ENCODE data around the gene MDH1B. TPM values are rescaled to one million over a fixed set of nuclear protein-coding genes. Genes with fewer than 3 reads are reported as not detected.

MDH1B gene
- total RNA-seq, 6 experiments from 2014 or later: 0.11 to 0.32 (median 0.18) TPM; not detected in 2

GRCh38 chr2:206780671-206781070 lies 15.5 kb upstream of the MDH1B start:
- DNase-seq (no peak), ATAC-seq (no peak)
- peaks cover 0 to 5% (median 1%) of the 10 kb centered on the region in 4 donors for H3K9me3 ChIP-seq
- no peak overlapping the region for H3K27ac ChIP-seq
- intact Hi-C loops (cut with DNase I): no loop called here
- 100% methylated on average over 2 of the region's 2 CpGs for WGBS (ENCODE audit: insufficient coverage, low coverage, low lambda C conversion rate, missing lambda C conversion rate)
- H3K4me1 ChIP-seq: no peaks in the 10 kb centered on the region
- no peaks in the 10 kb centered on the region for H3K27me3 ChIP-seq
- H3K4me3 ChIP-seq: no peak overlapping the region
- peaks cover 0 to 44% (median under 1%) of the 10 kb centered on the region in 4 donors for H3K36me3 ChIP-seq
- no peak for TF ChIP-seq POLR2A (IDR thresholded peaks at IDR 0.05)
- no peak for TF ChIP-seq CTCF (IDR thresholded peaks at IDR 0.05)

- Histone ChIP-seq H3K36me3 (peaks cover 0 to 43% (median 13%) of the 10 kb centered on the region in 4 donors), H3K27ac (no peak overlapping the region), H3K4me1 (no peaks in the 10 kb centered on the region), H3K9me3 (peaks cover 0 to 5% (median 1%) of the 10 kb centered on the region in 4 donors), H3K4me3 (no peak overlapping the region), H3K27me3 (no peaks in the 10 kb centered on the region)
- no peak for ATAC-seq
- TF ChIP-seq POLR2A (IDR thresholded peaks at IDR 0.05): no peak
- no peak for TF ChIP-seq CTCF (IDR thresholded peaks at IDR 0.05)
- intact Hi-C loops (cut with DNase I): no loop called here
- DNase-seq: no peak
Measured at GRCh38 chr2:206776432-206776831, 11.3 kb upstream of the MDH1B start.

GRCh38 chr2:206774871-206775270 lies 9.7 kb upstream of the MDH1B start:
- H3K9me3 ChIP-seq: peaks cover 0 to 5% (median 1%) of the 10 kb centered on the region in 4 donors
- no peak for ATAC-seq
- no peak overlapping the region for H3K4me3 ChIP-seq
- WGBS (ENCODE audit: insufficient coverage, low coverage, low lambda C conversion rate, missing lambda C conversion rate): 91% methylated on average over 1 of the region's 1 CpG
- H3K36me3 ChIP-seq: peaks cover 0 to 56% (median 15%) of the 10 kb centered on the region in 4 donors
- DNase-seq: no peak
- H3K27me3 ChIP-seq: no peaks in the 10 kb centered on the region
- TF ChIP-seq CTCF (IDR thresholded peaks at IDR 0.05) (no peak), POLR2A (IDR thresholded peaks at IDR 0.05) (no peak)
- no peaks in the 10 kb centered on the region for H3K4me1 ChIP-seq
- no peak overlapping the region for H3K27ac ChIP-seq
- intact Hi-C loops (cut with DNase I): no loop called here

- peak overlapping the region; percentile 79 to 96 (median 92) for H3K4me3 ChIP-seq
- no peaks in the 10 kb centered on the region for H3K27me3 ChIP-seq
- H3K4me1 ChIP-seq: peaks cover 0 to 6% (median 1%) of the 10 kb centered on the region in 4 donors
- intact Hi-C loops (cut with DNase I): no loop called here
- ATAC-seq (no peak), DNase-seq (no peak)
- peaks cover 0 to 19% (median 1%) of the 10 kb centered on the region in 4 donors for H3K36me3 ChIP-seq
- TF ChIP-seq CTCF (IDR thresholded peaks at IDR 0.05) (no peak), POLR2A (IDR thresholded peaks at IDR 0.05) (no peak)
- 37% methylated on average over 12 of the region's 12 CpGs for WGBS (ENCODE audit: insufficient coverage, low coverage, low lambda C conversion rate, missing lambda C conversion rate)
- no peaks in the 10 kb centered on the region for H3K9me3 ChIP-seq
- H3K27ac ChIP-seq: peak overlapping the region; percentile 70 to 77 (median 72)
Measured at GRCh38 chr2:206766057-206766930, 1.2 kb upstream of the MDH1B start.

All from right lobe of liver (tissue), 6 donors.